B cell (primary cell): Measurements from ENCODE around the gene BAK1.

ENCODE experiments used
- CTCF ChIP-seq: fragments of 200-600 bp; IDR thresholded peaks from one replicate; pipeline ENCODE4 v1.8.0; 2022; ENCODE audit warnings: antibody characterized with exemption, mild to moderate bottlenecking
- EZH2 ChIP-seq: IDR thresholded peaks from 2 replicates; pipeline ENCODE4 v1.6.1; 2012; ENCODE audit warnings: borderline replicate concordance, low read depth, mild to moderate bottlenecking, moderate library complexity, low read length; ENCODE audit not compliant: insufficient read depth, poor library complexity, severe bottlenecking

- TF ChIP-seq CTCF (no peak), EZH2 (no peak)
Observed at GRCh38 chr6:33610067-33610466, 30.0 kb upstream of the BAK1 start.
